Measurements from ENCODE around the gene SLC9A9. TPM values are rescaled to one million over a fixed set of nuclear protein-coding genes. Genes with fewer than 3 reads are reported as not detected.

The SLC9A9 gene
- total RNA-seq, 6 experiments from 2014 or later: 1.3 to 6.3 (median 3.0) TPM

GRCh38 chr3:143249014-143249413 is 599.3 kb downstream of the SLC9A9 start:
- intact Hi-C loops (cut with DNase I): no loop called here
- 100% methylated on average over 2 of the region's 2 CpGs for WGBS (ENCODE audit: insufficient coverage, low coverage, low lambda C conversion rate, missing lambda C conversion rate)
- no peaks in the 10 kb centered on the region for H3K9me3 ChIP-seq
- H3K36me3 ChIP-seq: no peaks in the 10 kb centered on the region
- no peaks in the 10 kb centered on the region for H3K27me3 ChIP-seq
- no peaks in the 10 kb centered on the region for H3K4me1 ChIP-seq
- no peak for TF ChIP-seq CTCF (IDR thresholded peaks at IDR 0.05)
- no peak for TF ChIP-seq POLR2A (IDR thresholded peaks at IDR 0.05)
- DNase-seq (no peak), ATAC-seq (no peak)
- no peak overlapping the region for H3K27ac ChIP-seq
- H3K4me3 ChIP-seq: no peak overlapping the region

GRCh38 chr3:143247073-143247472 is 601.2 kb downstream of the SLC9A9 start:
- H3K27ac ChIP-seq: no peak overlapping the region
- no peak for ATAC-seq
- H3K27me3 ChIP-seq: no peaks in the 10 kb centered on the region
- no peaks in the 10 kb centered on the region for H3K4me1 ChIP-seq
- intact Hi-C loops (cut with DNase I): no loop called here
- H3K9me3 ChIP-seq: no peaks in the 10 kb centered on the region
- H3K36me3 ChIP-seq: no peaks in the 10 kb centered on the region
- no peak for DNase-seq
- WGBS (ENCODE audit: insufficient coverage, low coverage, low lambda C conversion rate, missing lambda C conversion rate): 57% methylated on average over 3 of the region's 3 CpGs
- TF ChIP-seq CTCF (IDR thresholded peaks at IDR 0.05) (no peak), POLR2A (IDR thresholded peaks at IDR 0.05) (no peak)
- H3K4me3 ChIP-seq: no peak overlapping the region

- no peak overlapping the region for H3K4me3 ChIP-seq
- DNase-seq: no peak
- H3K27ac ChIP-seq: no peak overlapping the region
- no peaks in the 10 kb centered on the region for H3K9me3 ChIP-seq
- no peaks in the 10 kb centered on the region for H3K27me3 ChIP-seq
- TF ChIP-seq POLR2A (IDR thresholded peaks at IDR 0.05) (no peak), CTCF (IDR thresholded peaks at IDR 0.05) (no peak)
- H3K36me3 ChIP-seq: no peaks in the 10 kb centered on the region
- intact Hi-C loops (cut with DNase I): no loop called here
- 79% methylated on average over 3 of the region's 4 CpGs for WGBS (ENCODE audit: insufficient coverage, low coverage, low lambda C conversion rate, missing lambda C conversion rate)
- no peaks in the 10 kb centered on the region for H3K4me1 ChIP-seq
- no peak for ATAC-seq
Measured at GRCh38 chr3:143245692-143246091, 602.6 kb downstream of the SLC9A9 start.

- DNase-seq (no peak), ATAC-seq (no peak)
- intact Hi-C loops (cut with DNase I): no loop called here
- WGBS (ENCODE audit: insufficient coverage, low coverage, low lambda C conversion rate, missing lambda C conversion rate): 82% methylated on average over 9 of the region's 9 CpGs
- TF ChIP-seq POLR2A (IDR thresholded peaks at IDR 0.05) (no peak), CTCF (IDR thresholded peaks at IDR 0.05) (no peak)
- Histone ChIP-seq H3K4me1 (no peaks in the 10 kb centered on the region), H3K36me3 (no peaks in the 10 kb centered on the region), H3K4me3 (no peak overlapping the region), H3K27me3 (no peaks in the 10 kb centered on the region), H3K27ac (no peak overlapping the region), H3K9me3 (no peaks in the 10 kb centered on the region)
Measured at GRCh38 chr3:143244516-143245063, 603.7 kb downstream of the SLC9A9 start.

- Histone ChIP-seq H3K27ac (no peak overlapping the region), H3K4me1 (no peaks in the 10 kb centered on the region), H3K36me3 (no peaks in the 10 kb centered on the region), H3K4me3 (no peak overlapping the region), H3K9me3 (no peaks in the 10 kb centered on the region), H3K27me3 (no peaks in the 10 kb centered on the region)
- 82% methylated on average over 6 of the region's 6 CpGs for WGBS (ENCODE audit: insufficient coverage, low coverage, low lambda C conversion rate, missing lambda C conversion rate)
- DNase-seq: no peak
- TF ChIP-seq CTCF (IDR thresholded peaks at IDR 0.05) (no peak), POLR2A (IDR thresholded peaks at IDR 0.05) (no peak)
- no peak for ATAC-seq
- intact Hi-C loops (cut with DNase I): no loop called here
Measured at GRCh38 chr3:143243686-143244085, 604.6 kb downstream of the SLC9A9 start.

Data from right lobe of liver (tissue), 6 donors.